Measurements from ENCODE around the gene CCDC102A.
A peak's percentile ranks its signal among the peaks of the same experiment; 100 is the strongest.
"Not testable (repeated sequence)": the region's sequence is repeated elsewhere in the genome, so short reads cannot be mapped to it uniquely, and the experiment has no call there.

CCDC102A gene

DNA sequence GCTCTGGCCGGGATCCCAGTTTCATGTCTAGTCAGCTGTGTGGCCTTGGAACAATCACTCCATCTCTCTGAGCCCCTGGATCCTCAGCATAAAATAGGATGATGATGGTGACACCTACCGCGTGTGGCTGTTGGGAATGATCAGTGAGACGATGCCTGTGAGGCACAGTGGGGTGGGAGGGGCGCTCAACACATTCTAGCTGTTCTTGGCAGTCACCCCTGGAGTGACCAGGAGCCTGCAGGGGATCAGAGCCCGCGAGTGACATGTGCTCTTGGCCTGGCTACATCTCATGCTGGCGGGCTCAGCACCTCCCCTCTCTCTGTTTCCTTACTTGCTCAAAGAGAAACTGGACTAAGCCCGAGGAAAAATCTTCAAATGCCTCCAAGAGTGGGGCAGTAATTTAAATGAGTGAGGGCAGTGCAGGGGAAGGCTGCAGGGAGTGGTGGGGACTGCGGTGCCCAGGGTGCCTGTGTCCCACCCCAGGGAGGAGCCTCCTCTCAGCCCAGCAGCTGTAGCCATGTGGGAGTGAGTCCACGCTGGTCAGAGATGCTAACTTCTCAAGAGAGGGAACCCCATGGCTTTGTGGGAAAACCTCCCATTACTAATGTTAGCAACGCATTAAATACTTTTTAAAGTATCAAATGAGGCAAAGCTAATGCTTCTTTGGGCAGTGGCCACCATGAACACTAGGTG is 27.0 kb downstream of the CCDC102A start:
- Mint-ChIP-seq H3K9me3 (no peaks in the 10 kb centered on the region), H3K36me3 (ENCODE audit: low read depth) (no peaks in the 10 kb centered on the region), H3K27ac (no peak overlapping the region)

DNA sequence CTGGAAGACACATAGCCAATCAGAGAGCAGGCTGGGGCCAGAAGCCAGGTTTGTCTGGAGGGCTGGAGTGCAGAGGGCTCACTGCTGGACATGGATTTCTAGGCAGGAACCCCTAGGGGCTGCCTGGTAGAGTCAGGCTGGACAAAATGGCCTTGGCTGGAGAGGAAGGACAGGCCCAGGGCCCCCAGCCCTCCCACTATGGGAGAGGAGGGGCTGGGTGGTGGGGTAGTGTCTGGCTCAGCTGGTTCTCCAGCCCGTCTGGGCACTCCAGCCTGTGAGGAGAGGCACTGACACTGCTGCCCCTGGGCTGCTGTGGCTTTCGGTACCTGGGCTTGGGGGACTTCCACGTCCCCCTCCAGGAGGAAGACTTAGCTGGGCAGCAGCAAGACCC is 28.3 kb downstream of the CCDC102A start:
- Mint-ChIP-seq H3K9me3 (no peaks in the 10 kb centered on the region), H3K27ac (no peak overlapping the region), H3K4me1 (ENCODE audit: low read depth) (no peaks in the 10 kb centered on the region), H3K36me3 (ENCODE audit: low read depth) (no peaks in the 10 kb centered on the region), H3K27me3 (no peaks in the 10 kb centered on the region), H3K4me3 (no peak overlapping the region)

More for the DNA sequence above, 27.0 kb downstream of the CCDC102A start:
- Mint-ChIP-seq H3K4me3 (no peak overlapping the region), H3K4me1 (ENCODE audit: low read depth) (no peaks in the 10 kb centered on the region), H3K27me3 (no peaks in the 10 kb centered on the region)

DNA sequence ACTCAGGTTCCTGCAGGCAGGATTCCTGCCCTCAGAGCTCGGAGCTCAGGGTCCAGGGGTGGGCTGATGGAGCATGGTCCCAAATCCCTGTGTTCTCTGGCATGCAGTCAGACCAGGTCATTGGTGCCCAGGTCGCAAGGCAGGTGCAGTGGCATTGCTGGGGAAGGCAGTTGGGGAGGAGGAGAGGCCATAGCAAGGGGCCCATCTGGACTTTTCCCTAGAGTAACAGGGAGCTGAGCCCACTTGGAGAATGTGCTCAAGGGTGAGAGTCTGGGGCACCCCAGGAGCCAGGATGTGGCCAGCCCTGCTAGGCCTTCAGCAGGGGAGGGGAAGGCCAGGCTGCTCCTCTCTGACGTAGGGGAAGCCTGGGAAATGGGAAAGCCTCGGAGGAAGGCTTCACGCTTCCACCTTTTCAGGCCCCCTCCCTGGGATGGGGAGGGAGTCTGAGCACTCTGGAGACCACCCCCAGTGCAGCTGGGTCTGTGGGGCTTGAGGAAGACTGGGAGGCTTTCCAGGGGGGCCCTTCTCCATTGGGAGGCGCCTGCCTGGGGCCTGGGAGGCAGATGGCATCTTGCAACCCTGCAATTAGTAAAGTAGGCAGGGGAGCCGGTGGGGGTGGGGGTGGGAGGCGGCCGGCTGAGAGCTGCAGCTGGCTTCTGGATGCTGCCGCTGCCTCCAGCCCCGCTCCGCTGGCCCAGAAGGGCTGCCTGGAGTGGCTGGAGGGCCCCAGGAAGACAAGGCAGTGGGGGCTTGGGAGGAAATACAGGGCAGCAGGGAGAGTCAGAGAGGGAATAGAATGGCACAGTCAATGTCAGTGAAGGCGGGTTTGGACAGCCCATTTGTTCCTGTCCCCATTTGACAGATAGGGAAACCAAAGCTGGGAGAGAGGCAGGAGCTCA is 29.0 kb downstream of the CCDC102A start:
- Mint-ChIP-seq H3K9me3 (no peaks in the 10 kb centered on the region), H3K36me3 (ENCODE audit: low read depth) (no peaks in the 10 kb centered on the region), H3K27me3 (no peaks in the 10 kb centered on the region), H3K4me1 (ENCODE audit: low read depth) (no peaks in the 10 kb centered on the region), H3K4me3 (no peak overlapping the region), H3K27ac (no peak overlapping the region)

DNA sequence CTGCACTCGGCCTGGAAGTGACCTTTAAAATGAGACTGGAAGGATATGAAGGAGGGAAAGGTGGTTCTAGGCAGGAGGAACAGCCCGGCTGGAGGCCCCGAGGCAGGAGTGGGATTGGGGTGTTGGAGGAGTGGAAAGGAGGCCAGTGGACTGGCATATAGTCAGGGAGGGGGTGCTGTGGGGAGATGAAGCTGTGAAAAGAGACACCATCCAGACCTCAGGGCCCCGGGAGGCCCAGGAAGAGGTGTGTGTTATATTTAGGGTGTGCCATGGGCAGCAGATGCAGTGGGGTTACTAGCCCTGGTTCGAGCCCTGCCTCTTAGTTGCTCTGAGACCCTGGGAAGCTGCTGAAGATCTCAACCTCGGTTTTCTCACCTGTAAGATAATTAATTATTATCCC is 31.2 kb downstream of the CCDC102A start:
- Mint-ChIP-seq H3K27ac (no peak overlapping the region), H3K27me3 (no peaks in the 10 kb centered on the region), H3K4me1 (ENCODE audit: low read depth) (no peaks in the 10 kb centered on the region), H3K9me3 (no peaks in the 10 kb centered on the region), H3K4me3 (no peak overlapping the region), H3K36me3 (ENCODE audit: low read depth) (no peaks in the 10 kb centered on the region)

DNA sequence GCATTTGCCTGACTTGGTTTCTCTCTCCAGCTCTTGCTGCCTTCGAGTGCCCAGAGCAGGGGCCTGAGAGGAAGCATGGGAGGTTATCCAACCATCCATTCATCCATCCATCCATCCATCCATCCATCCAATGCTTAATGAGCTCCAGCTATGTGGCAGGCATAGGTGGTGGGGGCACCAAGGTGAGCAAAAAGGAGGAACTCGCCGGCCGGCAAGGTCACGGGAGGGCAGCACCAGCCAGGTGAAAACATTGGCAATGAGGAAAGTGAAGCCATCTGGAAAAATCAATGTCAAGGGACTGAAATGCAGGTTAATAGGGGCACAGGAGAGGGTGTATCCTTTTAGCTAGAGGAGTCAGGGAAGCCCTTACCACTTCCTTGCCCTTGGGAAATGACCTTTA is 31.9 kb downstream of the CCDC102A start:
- H3K4me1 Mint-ChIP-seq (ENCODE audit: low read depth): no peaks in the 10 kb centered on the region
- no peak overlapping the region for H3K4me3 Mint-ChIP-seq
- no peaks in the 10 kb centered on the region for H3K36me3 Mint-ChIP-seq (ENCODE audit: low read depth)

DNA sequence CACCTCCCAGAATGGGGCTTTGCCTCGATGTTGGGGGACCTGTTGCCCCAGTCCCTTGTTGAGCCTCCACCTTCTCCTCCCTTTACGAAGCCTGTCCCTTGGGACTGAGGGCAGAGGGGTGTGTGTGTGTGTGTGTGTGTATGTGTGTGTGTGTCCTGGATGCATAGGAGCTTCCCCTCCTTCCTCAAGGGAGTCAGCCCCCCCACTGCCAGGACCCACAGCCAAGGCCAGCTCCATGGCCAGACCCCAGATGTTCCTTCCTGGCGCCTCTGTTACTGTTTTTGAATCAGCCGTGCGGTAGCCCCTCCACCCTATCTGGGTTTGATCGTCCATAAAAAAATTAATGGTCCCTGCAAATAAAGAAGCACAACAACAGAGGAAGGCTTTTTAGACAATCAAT is 32.4 kb downstream of the CCDC102A start:
- Mint-ChIP-seq H3K4me3 (no peak overlapping the region), H3K27ac (no peak overlapping the region), H3K9me3 (no peaks in the 10 kb centered on the region), H3K4me1 (ENCODE audit: low read depth) (no peaks in the 10 kb centered on the region), H3K27me3 (no peaks in the 10 kb centered on the region), H3K36me3 (ENCODE audit: low read depth) (no peaks in the 10 kb centered on the region)

More for the DNA sequence above, 31.9 kb downstream of the CCDC102A start:
- H3K27me3 Mint-ChIP-seq: no peaks in the 10 kb centered on the region
- H3K27ac Mint-ChIP-seq: no peak overlapping the region
- no peaks in the 10 kb centered on the region for H3K9me3 Mint-ChIP-seq

DNA sequence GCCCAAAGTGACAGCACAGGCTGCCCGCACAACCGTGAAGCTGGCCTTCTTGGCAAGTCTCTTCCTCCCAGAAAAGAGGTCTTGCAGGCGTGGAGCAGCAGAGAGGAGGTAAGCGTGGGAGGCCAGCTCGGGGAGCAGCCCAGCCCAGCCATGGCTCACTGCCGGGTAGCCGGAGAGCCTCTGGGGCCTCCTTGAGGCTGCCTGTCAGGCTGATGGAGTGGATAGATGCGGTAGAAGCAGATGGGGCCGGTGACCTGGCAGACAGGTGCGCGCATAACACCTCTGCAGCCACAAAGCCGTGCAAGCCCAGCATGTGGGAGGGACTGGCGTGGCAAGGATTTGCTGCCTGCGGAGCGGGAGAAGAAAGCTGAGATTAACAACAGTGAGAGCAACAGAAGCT is 33.0 kb downstream of the CCDC102A start:
- no peaks in the 10 kb centered on the region for H3K36me3 Mint-ChIP-seq (ENCODE audit: low read depth)
- H3K27ac Mint-ChIP-seq: no peak overlapping the region
- H3K4me3 Mint-ChIP-seq: no peak overlapping the region
- H3K9me3 Mint-ChIP-seq: no peaks in the 10 kb centered on the region
- H3K27me3 Mint-ChIP-seq: no peaks in the 10 kb centered on the region
- no peaks in the 10 kb centered on the region for H3K4me1 Mint-ChIP-seq (ENCODE audit: low read depth)

DNA sequence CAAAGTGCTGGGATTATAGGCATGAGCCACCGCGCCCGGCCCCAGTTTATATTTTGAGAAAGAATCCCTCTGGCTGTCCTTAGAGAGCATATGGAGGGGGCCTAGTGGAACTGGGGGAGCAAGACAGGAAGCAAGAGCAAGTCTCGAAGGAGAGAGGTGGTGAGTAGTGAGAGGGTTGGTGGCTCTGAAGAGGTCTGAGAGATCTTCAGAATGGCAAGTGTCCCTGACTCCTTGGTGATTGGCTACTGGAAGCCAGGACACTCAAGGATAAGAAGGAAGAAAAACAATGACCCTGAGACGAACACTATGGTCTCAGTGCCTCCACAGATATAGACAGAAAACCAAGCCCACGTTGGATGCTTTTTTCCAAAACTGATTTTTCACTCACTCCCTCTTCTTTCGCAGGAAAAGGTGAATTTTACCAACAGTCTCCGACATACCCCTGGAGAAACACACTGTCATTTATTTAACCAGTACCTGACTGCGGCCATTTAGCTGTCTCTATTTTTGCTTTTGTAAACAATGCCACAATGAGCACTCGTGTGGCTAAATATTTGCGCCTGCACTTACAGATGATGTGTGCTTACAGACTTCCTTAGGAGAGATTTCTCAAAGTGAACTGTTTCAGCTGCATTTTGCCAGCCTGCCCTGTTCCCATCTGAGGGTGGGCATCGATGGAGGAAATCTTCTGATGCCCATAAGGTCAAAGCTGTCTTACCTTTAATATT is 34.2 kb downstream of the CCDC102A start:
- H3K9me3 Mint-ChIP-seq: no peaks in the 10 kb centered on the region
- H3K27me3 Mint-ChIP-seq: no peaks in the 10 kb centered on the region
- no peak overlapping the region for H3K4me3 Mint-ChIP-seq
- no peaks in the 10 kb centered on the region for H3K4me1 Mint-ChIP-seq (ENCODE audit: low read depth)
- H3K27ac Mint-ChIP-seq: no peak overlapping the region
- H3K36me3 Mint-ChIP-seq (ENCODE audit: low read depth): no peaks in the 10 kb centered on the region

DNA sequence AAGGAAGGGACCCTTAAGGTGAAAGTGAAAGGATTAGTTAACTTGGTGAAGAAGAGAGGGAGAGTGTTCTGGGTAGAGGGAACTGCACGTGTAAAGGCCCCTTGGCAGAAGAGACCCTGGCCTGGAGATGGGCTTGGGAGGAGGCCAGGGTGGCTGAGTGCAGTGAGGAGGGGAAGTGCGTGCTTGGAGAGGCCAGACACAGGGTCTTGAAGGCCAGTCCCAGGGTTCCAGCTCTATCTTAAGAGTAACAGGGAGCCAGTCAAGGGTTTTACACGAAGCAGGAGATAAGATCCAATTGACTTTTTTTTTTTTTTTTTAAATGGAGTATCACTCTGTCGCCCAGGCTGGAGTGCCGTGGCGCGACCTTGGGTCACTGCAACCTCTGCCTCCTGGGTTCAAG is 34.9 kb downstream of the CCDC102A start:
- Mint-ChIP-seq H3K27ac (no peak overlapping the region), H3K4me1 (ENCODE audit: low read depth) (no peaks in the 10 kb centered on the region), H3K36me3 (ENCODE audit: low read depth) (no peaks in the 10 kb centered on the region), H3K4me3 (no peak overlapping the region), H3K9me3 (no peaks in the 10 kb centered on the region), H3K27me3 (no peaks in the 10 kb centered on the region)

DNA sequence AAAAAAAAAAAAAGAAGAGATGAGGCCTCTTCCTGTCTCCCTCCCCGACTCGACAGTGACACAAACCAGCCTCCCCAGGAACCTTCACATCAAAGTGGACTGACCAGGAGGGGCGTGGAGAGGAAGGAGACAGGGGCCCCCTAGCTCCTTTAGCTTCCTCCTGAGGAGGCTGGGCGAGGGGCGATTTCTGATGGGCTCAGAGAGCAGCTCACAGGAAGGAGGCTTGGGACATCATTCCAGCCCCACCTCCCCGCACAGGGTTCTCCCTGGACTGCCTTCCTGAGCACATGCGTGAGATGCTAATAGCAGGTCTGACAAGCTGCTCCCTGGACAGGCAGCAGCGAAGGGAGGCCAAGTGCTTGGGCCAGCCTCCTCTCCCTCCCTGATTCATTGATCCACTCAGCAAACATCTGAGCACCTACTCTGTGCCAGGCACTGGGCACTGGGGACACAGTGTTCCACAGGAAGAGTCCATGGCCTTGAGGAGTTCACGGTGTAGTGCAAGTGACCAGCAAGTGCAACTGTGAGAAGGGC is 35.7 kb downstream of the CCDC102A start:
- Mint-ChIP-seq H3K36me3 (ENCODE audit: low read depth) (no peaks in the 10 kb centered on the region), H3K4me1 (ENCODE audit: low read depth) (no peaks in the 10 kb centered on the region), H3K27me3 (no peaks in the 10 kb centered on the region), H3K27ac (peak overlapping the region; percentile 7), H3K4me3 (no peak overlapping the region), H3K9me3 (no peaks in the 10 kb centered on the region)

DNA sequence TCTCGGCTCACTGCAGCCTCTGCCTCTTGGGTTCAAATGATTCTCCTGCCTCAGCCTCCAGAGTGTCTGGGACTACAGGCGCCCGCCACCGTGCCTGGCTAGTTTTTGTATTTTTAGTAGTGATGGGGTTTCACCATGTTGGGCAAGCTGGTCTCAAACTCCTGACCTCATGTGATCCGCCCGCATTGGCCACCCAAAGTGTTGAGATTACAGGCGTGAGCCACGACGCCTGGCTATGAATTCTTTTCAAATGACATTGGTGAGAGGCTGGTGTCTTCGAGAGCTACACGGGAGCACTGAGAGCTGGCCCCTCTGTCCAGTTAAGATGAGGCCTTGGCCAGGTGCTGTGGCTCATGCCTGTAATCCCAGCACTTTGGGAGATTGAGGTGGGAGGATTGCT is 36.4 kb downstream of the CCDC102A start:
- H3K27ac Mint-ChIP-seq; H3K4me1 Mint-ChIP-seq (ENCODE audit: low read depth); H3K4me3 Mint-ChIP-seq; H3K9me3 Mint-ChIP-seq; H3K36me3 Mint-ChIP-seq (ENCODE audit: low read depth); H3K27me3 Mint-ChIP-seq: not testable (repeated sequence)

DNA sequence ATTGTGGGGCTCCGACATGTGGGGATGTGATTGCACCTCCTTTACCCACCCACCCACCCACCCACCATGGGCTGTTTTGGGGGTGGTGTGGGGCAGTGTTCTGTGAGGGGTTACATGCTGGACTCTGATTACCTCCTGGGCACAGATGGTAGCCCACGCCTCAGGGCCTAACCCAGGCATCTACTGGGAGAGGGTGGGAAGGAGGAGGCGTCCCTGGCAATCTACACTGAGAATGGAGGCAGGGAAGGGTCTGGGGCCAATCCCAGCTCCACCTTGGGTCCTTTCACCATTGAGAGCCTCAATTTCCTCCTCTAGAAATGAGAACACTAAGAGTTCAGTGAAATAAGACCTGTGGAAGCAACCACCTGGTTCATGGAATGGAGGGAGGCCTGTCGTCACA is 38.3 kb downstream of the CCDC102A start:
- H3K36me3 Mint-ChIP-seq (ENCODE audit: low read depth): no peaks in the 10 kb centered on the region
- no peaks in the 10 kb centered on the region for H3K4me1 Mint-ChIP-seq (ENCODE audit: low read depth)
- no peaks in the 10 kb centered on the region for H3K9me3 Mint-ChIP-seq
- no peaks in the 10 kb centered on the region for H3K27me3 Mint-ChIP-seq
- no peak overlapping the region for H3K27ac Mint-ChIP-seq
- H3K4me3 Mint-ChIP-seq: no peak overlapping the region

DNA sequence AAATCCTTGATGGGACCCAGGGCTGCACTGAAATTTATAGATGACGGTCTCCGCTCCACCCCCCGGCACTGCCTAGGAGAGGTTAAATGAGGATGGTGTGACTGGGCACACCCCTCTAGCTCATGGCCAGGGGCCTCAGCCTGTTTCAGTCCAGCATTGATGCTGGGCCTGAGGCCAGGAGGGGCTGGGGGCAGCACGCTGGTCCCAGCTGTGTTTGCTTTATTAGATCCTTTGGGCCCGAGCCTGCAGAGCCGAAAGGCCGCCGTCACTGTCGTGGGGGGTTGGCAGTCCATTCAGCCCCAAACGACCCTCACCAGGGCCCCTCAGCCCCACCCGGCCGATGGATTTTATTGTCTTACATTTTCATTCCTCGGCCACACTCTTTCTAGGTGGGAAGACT is 39.2 kb downstream of the CCDC102A start:
- Mint-ChIP-seq H3K27me3 (no peaks in the 10 kb centered on the region), H3K27ac (no peak overlapping the region), H3K4me1 (ENCODE audit: low read depth) (no peaks in the 10 kb centered on the region), H3K4me3 (no peak overlapping the region), H3K9me3 (no peaks in the 10 kb centered on the region), H3K36me3 (ENCODE audit: low read depth) (no peaks in the 10 kb centered on the region)

DNA sequence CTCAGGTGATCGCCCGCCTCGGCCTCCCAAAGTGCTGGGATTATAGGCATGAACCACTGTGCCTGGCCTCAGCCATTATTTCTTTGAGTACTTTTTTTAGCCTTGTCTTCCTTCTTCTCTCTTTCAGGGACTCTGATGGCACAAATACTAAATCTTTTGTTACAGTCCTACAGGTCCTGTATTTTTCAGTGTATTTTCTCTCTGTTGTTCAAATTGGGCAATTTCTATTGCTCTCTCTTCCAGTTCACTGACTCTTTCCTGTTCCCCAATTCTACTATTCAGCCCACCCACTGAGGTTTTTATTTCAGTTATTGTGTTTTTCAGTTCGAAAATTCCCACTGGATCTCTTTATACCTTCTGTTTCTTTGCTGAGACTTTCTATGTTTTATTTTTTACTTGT is 42.6 kb downstream of the CCDC102A start:
- Mint-ChIP-seq H3K27me3 (no peaks in the 10 kb centered on the region), H3K9me3 (no peaks in the 10 kb centered on the region), H3K27ac (no peak overlapping the region), H3K36me3 (ENCODE audit: low read depth) (no peaks in the 10 kb centered on the region), H3K4me1 (ENCODE audit: low read depth) (no peaks in the 10 kb centered on the region), H3K4me3 (no peak overlapping the region)

DNA sequence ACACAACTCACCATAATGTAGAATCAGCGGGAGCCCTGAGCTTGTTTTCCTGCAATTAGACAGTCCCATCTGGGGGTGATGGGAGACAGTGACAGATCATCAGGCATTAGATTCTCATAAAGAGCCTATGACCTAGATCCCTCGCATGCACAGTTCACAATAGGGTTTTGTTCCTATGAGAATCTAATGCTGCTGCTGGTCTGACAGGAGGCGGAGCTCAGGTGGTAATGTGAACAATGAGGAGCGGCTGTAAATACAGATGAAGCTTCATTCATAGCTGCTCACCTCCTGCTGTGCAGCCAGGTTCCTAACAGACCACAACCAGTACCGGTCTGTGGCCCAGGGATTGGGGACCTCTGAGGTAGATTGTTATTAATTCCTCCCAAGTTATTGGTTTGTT is 47.1 kb downstream of the CCDC102A start:
- Mint-ChIP-seq H3K36me3 (ENCODE audit: low read depth) (no peaks in the 10 kb centered on the region), H3K27me3 (no peaks in the 10 kb centered on the region), H3K27ac (no peak overlapping the region), H3K4me1 (ENCODE audit: low read depth) (peaks cover 25% of the 10 kb centered on the region), H3K9me3 (no peaks in the 10 kb centered on the region), H3K4me3 (no peak overlapping the region)
